ENCODE data around the gene SLC6A19. TPM values are rescaled to one million over a fixed set of nuclear protein-coding genes. Genes with fewer than 3 reads are reported as not detected.

The SLC6A19 gene
- total and polyA plus RNA-seq, 2 of the 4 experiments (the other 2 are of a cell fraction), result not detected

- dilution Hi-C loops (cut with HindIII; ENCODE audit: low sequenced_read_pairs, unreplicated experiment), result no loop called here
- WGBS, 2 experiments (ENCODE audit: extremely low coverage in 2 of 2, insufficient read length in 1 of 2), result no CpG with 5 or more reads among the region's 8 CpGs
- Histone ChIP-seq H2BK120ac (ENCODE audit: low read depth, low read length) (no peak overlapping the region), H3K23ac (ENCODE audit: low read depth, low read length) (no peak overlapping the region), H2AK5ac (ENCODE audit: low read depth, low read length) (no peak overlapping the region), H3K9me3 (ENCODE audit: control insufficient read depth, insufficient read depth, low read length) (no peaks in the 10 kb centered on the region), H4K5ac (ENCODE audit: low read depth, low read length) (no peak overlapping the region), H4K8ac (ENCODE audit: low read depth in 2 of 2, low read length in 2 of 2) (no peak overlapping the region), H3K79me1 (ENCODE audit: low read depth in 1 of 2, low read length in 2 of 2) (no peaks in the 10 kb centered on the region), H3K18ac (ENCODE audit: low read depth, low read length) (no peak overlapping the region), H3K4me1 (ENCODE audit: control insufficient read depth, insufficient read depth, low read length) (no peaks in the 10 kb centered on the region), H2BK15ac (ENCODE audit: low read depth, low read length) (no peak overlapping the region), H4K20me1 (ENCODE audit: insufficient read depth, low read length) (no peaks in the 10 kb centered on the region), H2BK20ac (ENCODE audit: low read depth, low read length) (no peak overlapping the region), H3K4ac (ENCODE audit: low read depth, low read length) (no peak overlapping the region), H2BK5ac (ENCODE audit: low read depth, low read length, poor library complexity, severe bottlenecking) (no peak overlapping the region), H2AFZ (replicated peaks; ENCODE audit: low read length, poor library complexity) (no peak overlapping the region), H3K9ac (ENCODE audit: low read depth, low read length) (no peak overlapping the region), H3K36me3 (ENCODE audit: control insufficient read depth, insufficient read depth, low read length) (no peaks in the 10 kb centered on the region), H3K56ac (ENCODE audit: extremely low read depth, insufficient read depth, low read length) (no peak overlapping the region), H3K27me3 (ENCODE audit: control insufficient read depth, insufficient read depth, low read length) (peaks cover 24% of the 10 kb centered on the region; the same call in 1 of the 2 replicates), H2AK9ac (replicated peaks; ENCODE audit: low read depth, low read length, poor library complexity) (no peak overlapping the region), H4K91ac (ENCODE audit: insufficient read depth, low read depth, low read length) (no peak overlapping the region), H3K9me1 (ENCODE audit: insufficient read depth, low read length) (no peaks in the 10 kb centered on the region), H3K14ac (replicated peaks; ENCODE audit: low read depth, low read length) (no peak overlapping the region), H3K4me2 (ENCODE audit: low read depth, low read length) (no peak overlapping the region), H3K27ac (ENCODE audit: insufficient read depth, low read length) (no peak overlapping the region), H3K4me3 (ENCODE audit: insufficient read depth, low read depth, low read length) (no peak overlapping the region)
- in situ Hi-C loops (cut with MboI; ENCODE audit: low sequenced_read_pairs), result no loop called here
- TF ChIP-seq BHLHE40 (IDR thresholded peaks at IDR 0.05; ENCODE audit: low read depth, low read length) (no peak), RFX5 (IDR thresholded peaks at IDR 0.05; ENCODE audit: low read depth, low read length) (no peak), RCOR1 (IDR thresholded peaks at IDR 0.05; ENCODE audit: insufficient replicate concordance, low read length) (no peak), FOS (IDR thresholded peaks at IDR 0.05; ENCODE audit: low read depth, low read length) (no peak), MAFK (IDR thresholded peaks at IDR 0.05; ENCODE audit: low read depth, low read length) (no peak), NFE2L2 (IDR thresholded peaks at IDR 0.05; ENCODE audit: low read depth, low read length) (no peak), POLR2A (IDR thresholded peaks at IDR 0.05; ENCODE audit: low read depth, low read length) (no peak), MXI1 (IDR thresholded peaks at IDR 0.05; ENCODE audit: borderline replicate concordance, low read depth, low read length) (no peak), MAZ (IDR thresholded peaks at IDR 0.05; ENCODE audit: borderline replicate concordance, low read depth, low read length) (no peak), CEBPB (IDR thresholded peaks at IDR 0.05; ENCODE audit: low read depth, low read length) (no peak), CHD1 (IDR thresholded peaks at IDR 0.05; ENCODE audit: low read depth, low read length) (no peak), RAD21 (IDR thresholded peaks at IDR 0.05; ENCODE audit: low read length) (no peak), SMC3 (IDR thresholded peaks at IDR 0.05; ENCODE audit: low read depth, low read length) (no peak)
- TF ChIP-seq, protein P1, sequence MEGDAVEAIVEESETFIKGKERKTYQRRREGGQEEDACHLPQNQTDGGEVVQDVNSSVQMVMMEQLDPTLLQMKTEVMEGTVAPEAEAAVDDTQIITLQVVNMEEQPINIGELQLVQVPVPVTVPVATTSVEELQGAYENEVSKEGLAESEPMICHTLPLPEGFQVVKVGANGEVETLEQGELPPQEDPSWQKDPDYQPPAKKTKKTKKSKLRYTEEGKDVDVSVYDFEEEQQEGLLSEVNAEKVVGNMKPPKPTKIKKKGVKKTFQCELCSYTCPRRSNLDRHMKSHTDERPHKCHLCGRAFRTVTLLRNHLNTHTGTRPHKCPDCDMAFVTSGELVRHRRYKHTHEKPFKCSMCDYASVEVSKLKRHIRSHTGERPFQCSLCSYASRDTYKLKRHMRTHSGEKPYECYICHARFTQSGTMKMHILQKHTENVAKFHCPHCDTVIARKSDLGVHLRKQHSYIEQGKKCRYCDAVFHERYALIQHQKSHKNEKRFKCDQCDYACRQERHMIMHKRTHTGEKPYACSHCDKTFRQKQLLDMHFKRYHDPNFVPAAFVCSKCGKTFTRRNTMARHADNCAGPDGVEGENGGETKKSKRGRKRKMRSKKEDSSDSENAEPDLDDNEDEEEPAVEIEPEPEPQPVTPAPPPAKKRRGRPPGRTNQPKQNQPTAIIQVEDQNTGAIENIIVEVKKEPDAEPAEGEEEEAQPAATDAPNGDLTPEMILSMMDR (conservative IDR thresholded peaks at IDR 0.05; ENCODE audit: low read depth, low read length), result no peak
- TF ChIP-seq, protein P2, sequence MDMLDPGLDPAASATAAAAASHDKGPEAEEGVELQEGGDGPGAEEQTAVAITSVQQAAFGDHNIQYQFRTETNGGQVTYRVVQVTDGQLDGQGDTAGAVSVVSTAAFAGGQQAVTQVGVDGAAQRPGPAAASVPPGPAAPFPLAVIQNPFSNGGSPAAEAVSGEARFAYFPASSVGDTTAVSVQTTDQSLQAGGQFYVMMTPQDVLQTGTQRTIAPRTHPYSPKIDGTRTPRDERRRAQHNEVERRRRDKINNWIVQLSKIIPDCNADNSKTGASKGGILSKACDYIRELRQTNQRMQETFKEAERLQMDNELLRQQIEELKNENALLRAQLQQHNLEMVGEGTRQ (IDR thresholded peaks at IDR 0.05; ENCODE audit: low read depth, low read length), result no peak
- TF ChIP-seq, protein P3, sequence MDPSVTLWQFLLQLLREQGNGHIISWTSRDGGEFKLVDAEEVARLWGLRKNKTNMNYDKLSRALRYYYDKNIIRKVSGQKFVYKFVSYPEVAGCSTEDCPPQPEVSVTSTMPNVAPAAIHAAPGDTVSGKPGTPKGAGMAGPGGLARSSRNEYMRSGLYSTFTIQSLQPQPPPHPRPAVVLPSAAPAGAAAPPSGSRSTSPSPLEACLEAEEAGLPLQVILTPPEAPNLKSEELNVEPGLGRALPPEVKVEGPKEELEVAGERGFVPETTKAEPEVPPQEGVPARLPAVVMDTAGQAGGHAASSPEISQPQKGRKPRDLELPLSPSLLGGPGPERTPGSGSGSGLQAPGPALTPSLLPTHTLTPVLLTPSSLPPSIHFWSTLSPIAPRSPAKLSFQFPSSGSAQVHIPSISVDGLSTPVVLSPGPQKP (IDR thresholded peaks at IDR 0.05; ENCODE audit: borderline replicate concordance, low read depth, low read length), result no peak
- no peak for DNase-seq
- intact Hi-C loops (cut with micrococcal nuclease), result no loop called here
- no peak for ATAC-seq (ENCODE audit: low read depth)
- no TSS peak for BruUV-seq (replicated peaks)
- ChIA-PET POLR2A (ENCODE audit: unreplicated experiment) (no interaction called here), CTCF (no interaction called here)
These were observed 13.5 kb upstream of the SLC6A19 start for GRCh38 chr5:1187950-1188334.

All from IMR-90 (cell line).